GM23338 (cell line): Measurements from ENCODE around the gene AP1AR. TPM values are rescaled to one million over a fixed set of nuclear protein-coding genes. Genes with fewer than 3 reads are reported as not detected.

Experiments used
- ATAC-seq: fragments of 200-7000 bp; cut with Tn5 transposase; 3 replicates; pipeline ENCODE4 v1.9.1; 2020
- DNase-seq: peaks from one replicate; pipeline ENCODE4 v3.0.0-alpha.2; 2015; ENCODE audit warnings: low spot score
- H2AFZ ChIP-seq: fragments of 200-600 bp; sonication (generic); 2 replicates; pipeline ENCODE4 v1.8.0; 2016; ENCODE audit warnings: antibody characterized with exemption, mild to moderate bottlenecking, moderate library complexity
- H3F3A ChIP-seq: fragments of 200-600 bp; sonication (generic); replicated peaks from 2 replicates; pipeline ENCODE4 v1.8.0; 2017; ENCODE audit warnings: antibody characterized with exemption, mixed run types, low read depth
- H3K27ac ChIP-seq: fragments of 200-600 bp; sonication (generic); 2 replicates; pipeline ENCODE4 v1.6.1; 2016; ENCODE audit warnings: low read depth
- H3K27me3 ChIP-seq: fragments of 200-600 bp; sonication (generic); 2 replicates; pipeline ENCODE4 v1.8.0; 2016; ENCODE audit warnings: mild to moderate bottlenecking, mixed run types, moderate library complexity; ENCODE audit not compliant: insufficient read depth
- H3K36me3 ChIP-seq: fragments of 200-600 bp; sonication (generic); 2 replicates; pipeline ENCODE4 v1.8.0; 2016; ENCODE audit warnings: mild to moderate bottlenecking; ENCODE audit not compliant: insufficient read depth
- H3K4me1 ChIP-seq: fragments of 200-600 bp; sonication (generic); 2 replicates; pipeline ENCODE4 v1.8.0; 2016; ENCODE audit warnings: mild to moderate bottlenecking, moderate library complexity; ENCODE audit not compliant: insufficient read depth
- H3K4me2 ChIP-seq: fragments of 200-600 bp; sonication (generic); 2 replicates; pipeline ENCODE4 v1.7.1; 2017; ENCODE audit warnings: mixed run types
- H3K4me3 ChIP-seq: fragments of 200-600 bp; sonication (generic); 2 replicates; pipeline ENCODE4 v1.6.1; 2016; ENCODE audit warnings: mixed run types
- H3K79me2 ChIP-seq: fragments of 200-600 bp; sonication (generic); replicated peaks from 2 replicates; pipeline ENCODE4 v1.8.0; 2017; ENCODE audit warnings: mild to moderate bottlenecking; ENCODE audit not compliant: insufficient read depth
- H3K9me2 ChIP-seq: fragments of 200-600 bp; sonication (generic); 2 replicates; pipeline ENCODE4 v1.8.0; 2017; ENCODE audit not compliant: insufficient read depth
- H4K20me1 ChIP-seq: fragments of 200-600 bp; sonication (generic); replicated peaks from 2 replicates; pipeline ENCODE4 v1.8.0; 2017; ENCODE audit warnings: mild to moderate bottlenecking; ENCODE audit not compliant: insufficient read depth
- H3K27ac Mint-ChIP-seq: 2 replicates; pipeline ENCODE4 v1.8.0; 2020; ENCODE audit warnings: inconsistent platforms, mild to moderate bottlenecking, moderate library complexity, mixed read lengths
- H3K27me3 Mint-ChIP-seq: 3 replicates; pipeline ENCODE4 v1.8.0; 2022; ENCODE audit warnings: low read depth, mild to moderate bottlenecking, moderate library complexity, mixed read lengths, inconsistent platforms; ENCODE audit not compliant: insufficient read depth, poor library complexity
- H3K36me3 Mint-ChIP-seq: 3 replicates; pipeline ENCODE4 v1.8.0; 2021; ENCODE audit warnings: low read depth, mild to moderate bottlenecking, inconsistent platforms, moderate library complexity, mixed read lengths
- H3K4me1 Mint-ChIP-seq: 3 replicates; pipeline ENCODE4 v1.8.0; 2020; ENCODE audit warnings: mild to moderate bottlenecking, inconsistent platforms, mixed read lengths
- H3K4me3 Mint-ChIP-seq: 3 replicates; pipeline ENCODE4 v1.8.0; 2021; ENCODE audit warnings: moderate library complexity, mild to moderate bottlenecking, inconsistent platforms, mixed read lengths
- H3K9me3 Mint-ChIP-seq: 3 replicates; pipeline ENCODE4 v1.8.0; 2020; ENCODE audit warnings: moderate library complexity, mild to moderate bottlenecking, inconsistent platforms, mixed read lengths
- CREB1 ChIP-seq: fragments of 250-450 bp; sonication (Bioruptor Pico); IDR thresholded peaks from 2 replicates; pipeline ENCODE4 v1.5.0; 2020; ENCODE audit warnings: low read depth, mild to moderate bottlenecking, moderate library complexity
- EZH2 ChIP-seq: fragments of 200-600 bp; sonication (generic); IDR thresholded peaks from one replicate; pipeline ENCODE4 v1.8.0; 2017; ENCODE audit warnings: antibody characterized with exemption, mild to moderate bottlenecking, low read depth; ENCODE audit not compliant: unreplicated experiment
- EZH2phosphoT487 ChIP-seq: fragments of 200-600 bp; sonication (generic); IDR thresholded peaks from one replicate; pipeline ENCODE4 v1.8.1; 2018; ENCODE audit warnings: antibody characterized with exemption; ENCODE audit not compliant: unreplicated experiment
- JUNB ChIP-seq: IDR thresholded peaks from one replicate; pipeline ENCODE4 v1.6.1; 2016; ENCODE audit warnings: antibody characterized with exemption; ENCODE audit not compliant: unreplicated experiment
- NANOG ChIP-seq: IDR thresholded peaks from 2 replicates; pipeline ENCODE4 v1.6.1; 2016; ENCODE audit warnings: antibody characterized with exemption, borderline replicate concordance
- POLR2AphosphoS5 ChIP-seq: IDR thresholded peaks from 2 replicates; pipeline ENCODE4 v1.6.1; 2016; ENCODE audit warnings: antibody characterized with exemption, low read depth
- STAT1 ChIP-seq: IDR thresholded peaks from one replicate; pipeline ENCODE4 v1.6.1; 2016; ENCODE audit warnings: antibody characterized with exemption; ENCODE audit not compliant: unreplicated experiment
- ZNF114 ChIP-seq: fragments of 250-450 bp; sonication (Bioruptor Pico); IDR thresholded peaks from 2 replicates; pipeline ENCODE4 v1.5.0; 2020; ENCODE audit warnings: mild to moderate bottlenecking, moderate library complexity
- ZNF331 ChIP-seq: fragments of 250-450 bp; sonication (Bioruptor Pico); IDR thresholded peaks from 2 replicates; pipeline ENCODE4 v1.5.0; 2020; ENCODE audit warnings: low read depth, mild to moderate bottlenecking, moderate library complexity
- polyA plus RNA-seq: library from polyadenylated mRNA; unstranded; fragments of >200 nt; fragmentation: Nextera tagmentation; extraction: Ambion mirVana; gene quantifications from 2 replicates; pipeline ENCODE4 v1.2.1, GENCODE V29; 2016
- total RNA-seq: library from RNA; depleted of rRNA; stranded (reverse); fragments of >200 nt; shearing (Covaris generic); gene quantifications from 2 replicates; pipeline ENCODE4 v1.2.3, GENCODE V29; 2014
- TF ChIP-seq, protein P1 (sequence below): IDR thresholded peaks from 2 replicates; pipeline ENCODE4 v1.6.1; 2016; ENCODE audit warnings: antibody characterized with exemption
- TF ChIP-seq, protein P2 (sequence below): IDR thresholded peaks from one replicate; pipeline ENCODE4 v1.6.1; 2018; ENCODE audit warnings: antibody characterized with exemption; ENCODE audit not compliant: unreplicated experiment
- TF ChIP-seq, protein P3 (sequence below): fragments of 250-450 bp; sonication (Bioruptor Pico); IDR thresholded peaks from 2 replicates; pipeline ENCODE4 v1.5.0; 2020; ENCODE audit warnings: mild to moderate bottlenecking, moderate library complexity
- TF ChIP-seq, protein P4 (sequence below), 2 experiments: fragments of 200-600 bp in 1 of 2; sonication (generic) in 1 of 2; conservative IDR thresholded peaks; 2 replicates each; pipeline versions ENCODE4 v1.5.1 to v1.6.1; 2016 to 2017; ENCODE audit warnings: antibody characterized with exemption in 2 of 2, low read depth in 2 of 2, mild to moderate bottlenecking in 2 of 2, moderate library complexity in 1 of 2

Gene AP1AR
- total and polyA plus RNA-seq, 2 experiments from 2014 or later: 17.5 to 28.0 TPM

DNA sequence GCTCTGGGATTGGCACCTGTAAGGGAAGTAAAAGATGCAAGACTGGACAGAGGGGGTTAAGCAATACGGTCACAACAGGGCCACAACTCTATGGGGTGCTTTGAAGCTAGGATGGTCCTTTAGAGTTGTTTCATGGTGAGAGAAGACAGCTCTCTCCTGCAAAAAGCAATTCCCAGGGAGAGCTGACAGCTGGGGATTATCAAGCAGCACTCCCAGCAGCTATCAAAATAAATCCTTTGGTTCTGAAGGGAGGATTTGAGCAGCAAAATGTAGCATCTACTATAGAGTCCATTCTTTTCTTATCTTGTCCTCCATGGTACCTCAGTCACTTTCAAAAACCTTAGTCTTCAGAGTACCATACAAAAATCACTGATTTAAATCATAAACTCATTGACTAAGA is 35.1 kb upstream of the AP1AR start:
- H2AFZ ChIP-seq: no peak overlapping the region
- DNase-seq: no peak
- Mint-ChIP-seq H3K9me3 (no peaks in the 10 kb centered on the region), H3K27ac (no peak overlapping the region), H3K36me3 (no peaks in the 10 kb centered on the region), H3K4me3 (no peak overlapping the region), H3K27me3 (no peaks in the 10 kb centered on the region), H3K4me1 (no peaks in the 10 kb centered on the region)
- no peaks in the 10 kb centered on the region for H3K79me2 ChIP-seq
- H3K27me3 ChIP-seq: no peaks in the 10 kb centered on the region
- H3K27ac ChIP-seq: no peak overlapping the region
- TF ChIP-seq, protein P1, sequence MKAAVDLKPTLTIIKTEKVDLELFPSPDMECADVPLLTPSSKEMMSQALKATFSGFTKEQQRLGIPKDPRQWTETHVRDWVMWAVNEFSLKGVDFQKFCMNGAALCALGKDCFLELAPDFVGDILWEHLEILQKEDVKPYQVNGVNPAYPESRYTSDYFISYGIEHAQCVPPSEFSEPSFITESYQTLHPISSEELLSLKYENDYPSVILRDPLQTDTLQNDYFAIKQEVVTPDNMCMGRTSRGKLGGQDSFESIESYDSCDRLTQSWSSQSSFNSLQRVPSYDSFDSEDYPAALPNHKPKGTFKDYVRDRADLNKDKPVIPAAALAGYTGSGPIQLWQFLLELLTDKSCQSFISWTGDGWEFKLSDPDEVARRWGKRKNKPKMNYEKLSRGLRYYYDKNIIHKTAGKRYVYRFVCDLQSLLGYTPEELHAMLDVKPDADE: no peak
- TF ChIP-seq ZNF331 (no peak), EZH2phosphoT487 (no peak), STAT1 (no peak), CREB1 (CRISPR knock-in tag) (no peak), JUNB (no peak), NANOG (no peak), EZH2 (no peak), ZNF114 (no peak), POLR2AphosphoS5 (no peak)
- TF ChIP-seq, protein P2, sequence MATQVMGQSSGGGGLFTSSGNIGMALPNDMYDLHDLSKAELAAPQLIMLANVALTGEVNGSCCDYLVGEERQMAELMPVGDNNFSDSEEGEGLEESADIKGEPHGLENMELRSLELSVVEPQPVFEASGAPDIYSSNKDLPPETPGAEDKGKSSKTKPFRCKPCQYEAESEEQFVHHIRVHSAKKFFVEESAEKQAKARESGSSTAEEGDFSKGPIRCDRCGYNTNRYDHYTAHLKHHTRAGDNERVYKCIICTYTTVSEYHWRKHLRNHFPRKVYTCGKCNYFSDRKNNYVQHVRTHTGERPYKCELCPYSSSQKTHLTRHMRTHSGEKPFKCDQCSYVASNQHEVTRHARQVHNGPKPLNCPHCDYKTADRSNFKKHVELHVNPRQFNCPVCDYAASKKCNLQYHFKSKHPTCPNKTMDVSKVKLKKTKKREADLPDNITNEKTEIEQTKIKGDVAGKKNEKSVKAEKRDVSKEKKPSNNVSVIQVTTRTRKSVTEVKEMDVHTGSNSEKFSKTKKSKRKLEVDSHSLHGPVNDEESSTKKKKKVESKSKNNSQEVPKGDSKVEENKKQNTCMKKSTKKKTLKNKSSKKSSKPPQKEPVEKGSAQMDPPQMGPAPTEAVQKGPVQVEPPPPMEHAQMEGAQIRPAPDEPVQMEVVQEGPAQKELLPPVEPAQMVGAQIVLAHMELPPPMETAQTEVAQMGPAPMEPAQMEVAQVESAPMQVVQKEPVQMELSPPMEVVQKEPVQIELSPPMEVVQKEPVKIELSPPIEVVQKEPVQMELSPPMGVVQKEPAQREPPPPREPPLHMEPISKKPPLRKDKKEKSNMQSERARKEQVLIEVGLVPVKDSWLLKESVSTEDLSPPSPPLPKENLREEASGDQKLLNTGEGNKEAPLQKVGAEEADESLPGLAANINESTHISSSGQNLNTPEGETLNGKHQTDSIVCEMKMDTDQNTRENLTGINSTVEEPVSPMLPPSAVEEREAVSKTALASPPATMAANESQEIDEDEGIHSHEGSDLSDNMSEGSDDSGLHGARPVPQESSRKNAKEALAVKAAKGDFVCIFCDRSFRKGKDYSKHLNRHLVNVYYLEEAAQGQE: no peak
- TF ChIP-seq, protein P3, sequence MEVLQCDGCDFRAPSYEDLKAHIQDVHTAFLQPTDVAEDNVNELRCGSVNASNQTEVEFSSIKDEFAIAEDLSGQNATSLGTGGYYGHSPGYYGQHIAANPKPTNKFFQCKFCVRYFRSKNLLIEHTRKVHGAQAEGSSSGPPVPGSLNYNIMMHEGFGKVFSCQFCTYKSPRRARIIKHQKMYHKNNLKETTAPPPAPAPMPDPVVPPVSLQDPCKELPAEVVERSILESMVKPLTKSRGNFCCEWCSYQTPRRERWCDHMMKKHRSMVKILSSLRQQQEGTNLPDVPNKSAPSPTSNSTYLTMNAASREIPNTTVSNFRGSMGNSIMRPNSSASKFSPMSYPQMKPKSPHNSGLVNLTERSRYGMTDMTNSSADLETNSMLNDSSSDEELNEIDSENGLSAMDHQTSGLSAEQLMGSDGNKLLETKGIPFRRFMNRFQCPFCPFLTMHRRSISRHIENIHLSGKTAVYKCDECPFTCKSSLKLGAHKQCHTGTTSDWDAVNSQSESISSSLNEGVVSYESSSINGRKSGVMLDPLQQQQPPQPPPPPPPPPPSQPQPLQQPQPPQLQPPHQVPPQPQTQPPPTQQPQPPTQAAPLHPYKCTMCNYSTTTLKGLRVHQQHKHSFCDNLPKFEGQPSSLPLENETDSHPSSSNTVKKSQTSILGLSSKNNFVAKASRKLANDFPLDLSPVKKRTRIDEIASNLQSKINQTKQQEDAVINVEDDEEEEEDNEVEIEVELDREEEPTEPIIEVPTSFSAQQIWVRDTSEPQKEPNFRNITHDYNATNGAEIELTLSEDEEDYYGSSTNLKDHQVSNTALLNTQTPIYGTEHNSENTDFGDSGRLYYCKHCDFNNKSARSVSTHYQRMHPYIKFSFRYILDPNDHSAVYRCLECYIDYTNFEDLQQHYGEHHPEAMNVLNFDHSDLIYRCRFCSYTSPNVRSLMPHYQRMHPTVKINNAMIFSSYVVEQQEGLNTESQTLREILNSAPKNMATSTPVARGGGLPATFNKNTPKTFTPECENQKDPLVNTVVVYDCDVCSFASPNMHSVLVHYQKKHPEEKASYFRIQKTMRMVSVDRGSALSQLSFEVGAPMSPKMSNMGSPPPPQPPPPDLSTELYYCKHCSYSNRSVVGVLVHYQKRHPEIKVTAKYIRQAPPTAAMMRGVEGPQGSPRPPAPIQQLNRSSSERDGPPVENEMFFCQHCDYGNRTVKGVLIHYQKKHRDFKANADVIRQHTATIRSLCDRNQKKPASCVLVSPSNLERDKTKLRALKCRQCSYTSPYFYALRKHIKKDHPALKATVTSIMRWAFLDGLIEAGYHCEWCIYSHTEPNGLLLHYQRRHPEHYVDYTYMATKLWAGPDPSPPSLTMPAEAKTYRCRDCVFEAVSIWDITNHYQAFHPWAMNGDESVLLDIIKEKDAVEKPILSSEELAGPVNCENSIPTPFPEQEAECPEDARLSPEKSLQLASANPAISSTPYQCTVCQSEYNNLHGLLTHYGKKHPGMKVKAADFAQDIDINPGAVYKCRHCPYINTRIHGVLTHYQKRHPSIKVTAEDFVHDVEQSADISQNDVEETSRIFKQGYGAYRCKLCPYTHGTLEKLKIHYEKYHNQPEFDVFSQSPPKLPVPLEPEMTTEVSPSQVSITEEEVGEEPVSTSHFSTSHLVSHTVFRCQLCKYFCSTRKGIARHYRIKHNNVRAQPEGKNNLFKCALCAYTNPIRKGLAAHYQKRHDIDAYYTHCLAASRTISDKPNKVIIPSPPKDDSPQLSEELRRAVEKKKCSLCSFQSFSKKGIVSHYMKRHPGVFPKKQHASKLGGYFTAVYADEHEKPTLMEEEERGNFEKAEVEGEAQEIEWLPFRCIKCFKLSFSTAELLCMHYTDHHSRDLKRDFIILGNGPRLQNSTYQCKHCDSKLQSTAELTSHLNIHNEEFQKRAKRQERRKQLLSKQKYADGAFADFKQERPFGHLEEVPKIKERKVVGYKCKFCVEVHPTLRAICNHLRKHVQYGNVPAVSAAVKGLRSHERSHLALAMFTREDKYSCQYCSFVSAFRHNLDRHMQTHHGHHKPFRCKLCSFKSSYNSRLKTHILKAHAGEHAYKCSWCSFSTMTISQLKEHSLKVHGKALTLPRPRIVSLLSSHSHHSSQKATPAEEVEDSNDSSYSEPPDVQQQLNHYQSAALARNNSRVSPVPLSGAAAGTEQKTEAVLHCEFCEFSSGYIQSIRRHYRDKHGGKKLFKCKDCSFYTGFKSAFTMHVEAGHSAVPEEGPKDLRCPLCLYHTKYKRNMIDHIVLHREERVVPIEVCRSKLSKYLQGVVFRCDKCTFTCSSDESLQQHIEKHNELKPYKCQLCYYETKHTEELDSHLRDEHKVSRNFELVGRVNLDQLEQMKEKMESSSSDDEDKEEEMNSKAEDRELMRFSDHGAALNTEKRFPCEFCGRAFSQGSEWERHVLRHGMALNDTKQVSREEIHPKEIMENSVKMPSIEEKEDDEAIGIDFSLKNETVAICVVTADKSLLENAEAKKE: no peak
- TF ChIP-seq, protein P4, sequence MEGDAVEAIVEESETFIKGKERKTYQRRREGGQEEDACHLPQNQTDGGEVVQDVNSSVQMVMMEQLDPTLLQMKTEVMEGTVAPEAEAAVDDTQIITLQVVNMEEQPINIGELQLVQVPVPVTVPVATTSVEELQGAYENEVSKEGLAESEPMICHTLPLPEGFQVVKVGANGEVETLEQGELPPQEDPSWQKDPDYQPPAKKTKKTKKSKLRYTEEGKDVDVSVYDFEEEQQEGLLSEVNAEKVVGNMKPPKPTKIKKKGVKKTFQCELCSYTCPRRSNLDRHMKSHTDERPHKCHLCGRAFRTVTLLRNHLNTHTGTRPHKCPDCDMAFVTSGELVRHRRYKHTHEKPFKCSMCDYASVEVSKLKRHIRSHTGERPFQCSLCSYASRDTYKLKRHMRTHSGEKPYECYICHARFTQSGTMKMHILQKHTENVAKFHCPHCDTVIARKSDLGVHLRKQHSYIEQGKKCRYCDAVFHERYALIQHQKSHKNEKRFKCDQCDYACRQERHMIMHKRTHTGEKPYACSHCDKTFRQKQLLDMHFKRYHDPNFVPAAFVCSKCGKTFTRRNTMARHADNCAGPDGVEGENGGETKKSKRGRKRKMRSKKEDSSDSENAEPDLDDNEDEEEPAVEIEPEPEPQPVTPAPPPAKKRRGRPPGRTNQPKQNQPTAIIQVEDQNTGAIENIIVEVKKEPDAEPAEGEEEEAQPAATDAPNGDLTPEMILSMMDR (conservative IDR thresholded peaks at IDR 0.05; ENCODE audit: low read depth in 2 of 2): no peak
- H3F3A ChIP-seq: no peaks in the 10 kb centered on the region
- no peak overlapping the region for H3K4me2 ChIP-seq
- H3K4me1 ChIP-seq: no peaks in the 10 kb centered on the region
- H3K9me2 ChIP-seq: no peaks in the 10 kb centered on the region
- ATAC-seq: no peak
- no peaks in the 10 kb centered on the region for H3K36me3 ChIP-seq
- H4K20me1 ChIP-seq: no peaks in the 10 kb centered on the region
- H3K4me3 ChIP-seq: no peak overlapping the region
